Activated CD4-positive, alpha-beta T cell treated with anti-CD3 and anti-CD28 coated beads, Interleukin-2, amount 50 U/mL, for 48 hours (primary cell): ENCODE data around the gene MRPL34.

Source experiments
- DNase-seq, 2 experiments: peaks; one replicate each; pipeline ENCODE4 v3.0.0-alpha.2; 2020

The MRPL34 gene

GRCh38 chr19:17347361-17347760 lies 41.7 kb downstream of the MRPL34 start:
- DNase-seq = no peak

GRCh38 chr19:17347877-17348276 lies 42.2 kb downstream of the MRPL34 start:
- DNase-seq = no peak

GRCh38 chr19:17348700-17349099 lies 43.0 kb downstream of the MRPL34 start:
- DNase-seq = no peak

- no peak for DNase-seq
Observed at GRCh38 chr19:17351815-17352435, 46.3 kb downstream of the MRPL34 start.

- no peak for DNase-seq
Observed at GRCh38 chr19:17352608-17353280, 47.1 kb downstream of the MRPL34 start.

- no peak for DNase-seq
Observed at GRCh38 chr19:17353386-17353785, 47.7 kb downstream of the MRPL34 start.
